ENCODE measurements around the gene PPP2R5D. TPM values are rescaled to one million over a fixed set of nuclear protein-coding genes. Genes with fewer than 3 reads are reported as not detected.
A peak's percentile ranks its signal among the peaks of the same experiment; 100 is the strongest.

Gene PPP2R5D
- total RNA-seq, 1 experiment from 2014 or later, result 53.5 TPM

- no CpG with 5 or more reads among the region's 7 CpGs for WGBS (ENCODE audit: extremely low coverage, insufficient read length, low lambda C conversion rate)
- no peaks in the 10 kb centered on the region for H3K23me2 ChIP-seq (ENCODE audit: insufficient read length, low read depth, low read length, poor library complexity, severe bottlenecking)
- peaks cover 2% of the 10 kb centered on the region for H4K20me1 ChIP-seq (ENCODE audit: control insufficient read depth, insufficient read depth, insufficient read length)
- no peak overlapping the region for H2BK120ac ChIP-seq (ENCODE audit: low read depth, low read length, poor library complexity, severe bottlenecking)
- H3K9ac ChIP-seq (ENCODE audit: extremely low read depth, insufficient read length, low read length), result no peak overlapping the region
- H3K27me3 Mint-ChIP-seq (ENCODE audit: low read depth), result no peaks in the 10 kb centered on the region
- H3K4me1 Mint-ChIP-seq, result peaks cover 9 to 14% of the 10 kb centered on the region in 2 experiments
- peak overlapping the region in 1 of 3 experiments; percentile 21; a peak in 1 of 7 replicates for H3K27ac Mint-ChIP-seq
- H4K8ac ChIP-seq (replicated peaks; ENCODE audit: insufficient read length, low read depth, low read length), result no peak overlapping the region
- no peak overlapping the region for H3K18ac ChIP-seq (ENCODE audit: insufficient read length, low read depth, low read length)
- H3K4me2 ChIP-seq (ENCODE audit: insufficient read depth, insufficient read length, low read length), result no peak overlapping the region
- no peak overlapping the region for H3K14ac ChIP-seq (ENCODE audit: insufficient read depth, low read length)
- H2BK12ac ChIP-seq (ENCODE audit: insufficient read length, low read depth, low read length), result no peak overlapping the region
- H3K79me2 ChIP-seq (ENCODE audit: insufficient read depth, low read length), result peaks cover 2% of the 10 kb centered on the region; the same call in 1 of the 2 replicates
- no peak overlapping the region for H2BK5ac ChIP-seq (ENCODE audit: insufficient read length, low read length)
- H3K4ac ChIP-seq (ENCODE audit: low read depth, low read length), result no peak overlapping the region
- H3K56ac ChIP-seq (ENCODE audit: insufficient read length, low read depth, low read length), result no peak overlapping the region
- no peak overlapping the region for H2BK15ac ChIP-seq (ENCODE audit: low read depth, low read length)
- no peak overlapping the region for H3K27ac ChIP-seq (ENCODE audit: insufficient read length, low read depth, low read length)
- no peak overlapping the region for H3T11ph ChIP-seq (ENCODE audit: low read length)
- H2AFZ ChIP-seq (ENCODE audit: low read length), result no peak overlapping the region
- H2BK20ac ChIP-seq (ENCODE audit: low read depth, low read length, poor library complexity, severe bottlenecking), result no peak overlapping the region
- no peak overlapping the region for H4K5ac ChIP-seq (ENCODE audit: insufficient read length, low read depth, low read length)
- no peak overlapping the region for H3K23ac ChIP-seq (ENCODE audit: insufficient read length, low read depth, low read length)
- no peak overlapping the region for H2AK5ac ChIP-seq (ENCODE audit: insufficient read length, low read length)
- no peaks in the 10 kb centered on the region for H3K9me3 ChIP-seq (ENCODE audit: control insufficient read depth, low read depth, low read length)
- no peaks in the 10 kb centered on the region for H3K79me1 ChIP-seq (ENCODE audit: insufficient read depth, low read depth, low read length, poor library complexity, severe bottlenecking)
- no peaks in the 10 kb centered on the region for H3K4me1 ChIP-seq (ENCODE audit: insufficient read depth, low read length)
- H3K36me3 Mint-ChIP-seq (ENCODE audit: insufficient read depth in 1 of 3, low read depth in 3 of 3), result peaks cover 11 to 57% (median 21%) of the 10 kb centered on the region in 3 experiments; a peak in 6 of 7 replicates
- H3K27me3 ChIP-seq (ENCODE audit: insufficient read depth, low read length), result no peaks in the 10 kb centered on the region
- no peak overlapping the region; a peak in 1 of 5 replicates for H3K4me3 Mint-ChIP-seq
- H4K91ac ChIP-seq (ENCODE audit: insufficient read length, low read depth, low read length), result no peak overlapping the region
- TF ChIP-seq CTCF (conservative IDR thresholded peaks at IDR 0.05), result no peak
- no peaks in the 10 kb centered on the region; a peak in 1 of 5 replicates for H3K9me3 Mint-ChIP-seq
- DNase-seq, result no peak
These were observed 41.9 kb upstream of the PPP2R5D start for GRCh38 chr6:42942444-42942843.

Data from H9 (cell line).